GM12801 (cell line): ENCODE measurements around the gene PCSK4.

Source experiments
- TF ChIP-seq, protein P1 (sequence below): IDR thresholded peaks from one replicate; pipeline ENCODE4 v1.5.1; 2011; ENCODE audit warnings: control low read depth; ENCODE audit not compliant: insufficient read length; ENCODE audit errors: extremely low read depth

Gene PCSK4

DNA sequence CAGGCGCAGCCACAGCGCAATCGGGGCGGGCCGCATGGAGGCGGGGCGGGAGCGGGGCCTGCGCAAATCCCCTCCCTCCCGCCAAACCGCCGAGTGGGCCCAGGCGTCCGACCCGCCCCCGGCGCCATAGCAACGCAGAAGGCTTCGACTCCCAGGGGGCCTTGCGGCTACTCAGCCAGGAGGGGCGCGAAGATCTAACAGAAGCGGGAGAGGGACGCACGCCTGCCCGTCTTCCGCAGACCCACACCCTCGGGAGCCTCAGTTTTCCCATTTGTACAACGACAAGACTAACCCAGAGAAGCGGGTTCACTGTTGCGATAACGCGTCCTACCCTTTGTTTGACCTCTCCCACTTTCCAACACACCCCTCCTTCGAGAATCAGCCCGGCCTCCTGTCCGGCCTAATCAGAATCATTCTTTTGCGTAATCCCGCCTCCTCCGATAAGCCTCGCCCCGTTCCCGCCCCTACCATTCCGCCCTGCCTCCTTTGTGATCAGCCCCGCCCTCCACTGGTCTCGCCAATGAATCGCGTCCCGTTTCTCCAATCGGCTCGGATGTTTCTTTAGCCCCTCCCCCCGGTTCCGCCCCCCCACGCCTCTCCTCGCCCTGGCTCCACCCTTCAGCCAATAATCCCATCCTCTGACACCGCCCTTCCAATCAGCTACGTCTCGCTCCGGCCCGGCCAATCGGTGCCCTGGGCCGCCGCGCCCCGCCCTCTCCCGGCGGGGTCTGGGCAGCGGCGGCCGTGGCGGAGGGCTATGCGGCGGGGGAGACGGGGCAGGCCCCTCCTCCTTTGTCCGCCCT is at the start of gene PCSK4:
PCSK4 (minus strand) TSS at position 40 of the 803 bp plus-strand sequence; CDS start at position 36, 4 bp downstream.
- TF ChIP-seq, protein P1, sequence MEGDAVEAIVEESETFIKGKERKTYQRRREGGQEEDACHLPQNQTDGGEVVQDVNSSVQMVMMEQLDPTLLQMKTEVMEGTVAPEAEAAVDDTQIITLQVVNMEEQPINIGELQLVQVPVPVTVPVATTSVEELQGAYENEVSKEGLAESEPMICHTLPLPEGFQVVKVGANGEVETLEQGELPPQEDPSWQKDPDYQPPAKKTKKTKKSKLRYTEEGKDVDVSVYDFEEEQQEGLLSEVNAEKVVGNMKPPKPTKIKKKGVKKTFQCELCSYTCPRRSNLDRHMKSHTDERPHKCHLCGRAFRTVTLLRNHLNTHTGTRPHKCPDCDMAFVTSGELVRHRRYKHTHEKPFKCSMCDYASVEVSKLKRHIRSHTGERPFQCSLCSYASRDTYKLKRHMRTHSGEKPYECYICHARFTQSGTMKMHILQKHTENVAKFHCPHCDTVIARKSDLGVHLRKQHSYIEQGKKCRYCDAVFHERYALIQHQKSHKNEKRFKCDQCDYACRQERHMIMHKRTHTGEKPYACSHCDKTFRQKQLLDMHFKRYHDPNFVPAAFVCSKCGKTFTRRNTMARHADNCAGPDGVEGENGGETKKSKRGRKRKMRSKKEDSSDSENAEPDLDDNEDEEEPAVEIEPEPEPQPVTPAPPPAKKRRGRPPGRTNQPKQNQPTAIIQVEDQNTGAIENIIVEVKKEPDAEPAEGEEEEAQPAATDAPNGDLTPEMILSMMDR: no peak

DNA sequence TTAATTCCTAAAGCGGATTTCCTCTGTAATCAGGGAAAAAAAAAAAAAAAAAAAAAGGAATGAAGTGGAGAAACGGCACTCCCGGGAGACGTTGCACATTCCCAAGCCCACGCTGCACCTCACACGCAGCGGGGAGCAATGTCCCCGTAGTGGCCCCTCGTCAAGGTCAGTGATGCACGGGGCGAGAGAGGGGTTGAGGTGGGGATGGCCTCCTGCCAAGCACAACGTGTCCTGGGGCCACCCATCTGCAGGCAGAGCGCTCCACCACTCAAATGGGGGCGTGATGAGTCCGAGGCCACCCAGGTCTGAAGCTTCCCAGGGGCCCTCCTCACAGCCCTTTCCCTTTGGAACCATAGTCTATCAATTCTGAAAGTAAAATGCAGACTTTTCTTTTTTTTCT is 48.8 kb upstream of the PCSK4 start:
- TF ChIP-seq, protein P1: no peak

DNA sequence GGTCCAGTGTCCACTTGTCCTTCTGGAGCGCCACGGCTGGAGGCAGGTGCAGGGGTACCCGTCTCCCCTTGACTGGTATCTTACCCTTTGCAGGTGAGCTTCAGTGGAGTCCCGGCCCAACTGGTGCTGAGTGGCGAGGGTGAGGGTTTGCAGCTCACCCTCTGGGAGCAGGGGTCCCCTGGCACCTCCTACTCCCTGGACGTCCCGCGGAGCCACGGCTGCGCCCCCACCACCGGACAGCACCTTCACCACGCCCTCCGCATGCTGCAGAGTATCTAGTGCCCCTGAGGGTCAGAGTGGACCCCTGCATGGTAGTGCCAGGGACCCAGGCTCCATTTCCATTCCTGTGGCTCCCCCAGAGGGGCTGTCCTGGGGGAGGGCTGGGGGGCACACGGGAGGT is 44.8 kb upstream of the PCSK4 start:
- TF ChIP-seq, protein P1: no peak

DNA sequence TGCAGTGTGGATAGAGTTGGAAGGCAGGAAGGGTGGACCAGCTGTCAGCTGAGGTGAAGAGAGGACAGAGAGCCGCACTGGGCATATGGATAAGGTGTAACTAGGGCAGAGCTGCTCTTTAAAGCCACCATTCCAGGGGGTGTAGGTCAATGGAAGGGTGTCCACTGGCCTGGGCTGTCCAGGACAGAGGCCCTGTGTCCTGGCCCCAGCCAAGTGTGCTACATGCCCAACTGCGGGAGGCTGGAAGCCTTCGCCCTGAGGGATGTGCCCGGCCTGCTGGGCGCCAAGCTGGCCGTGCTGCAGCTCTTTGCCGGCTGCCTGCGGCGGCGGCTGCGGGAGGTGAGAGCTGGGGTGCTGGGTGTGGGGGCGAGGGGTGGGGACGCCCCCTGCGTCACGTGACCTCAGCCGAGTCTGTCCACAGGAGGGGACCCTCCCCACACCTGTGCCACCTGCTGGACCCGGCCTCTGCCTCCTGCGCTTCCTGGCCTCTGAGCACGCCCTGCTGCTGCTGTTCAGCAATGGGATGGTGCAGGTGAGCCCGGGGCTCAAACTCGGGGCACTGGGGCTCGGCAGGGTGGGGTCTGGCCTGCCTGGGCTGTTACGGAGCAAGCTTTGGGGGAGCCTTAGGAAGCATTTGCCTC is 43.5 kb upstream of the PCSK4 start:
- TF ChIP-seq, protein P1: no peak

DNA sequence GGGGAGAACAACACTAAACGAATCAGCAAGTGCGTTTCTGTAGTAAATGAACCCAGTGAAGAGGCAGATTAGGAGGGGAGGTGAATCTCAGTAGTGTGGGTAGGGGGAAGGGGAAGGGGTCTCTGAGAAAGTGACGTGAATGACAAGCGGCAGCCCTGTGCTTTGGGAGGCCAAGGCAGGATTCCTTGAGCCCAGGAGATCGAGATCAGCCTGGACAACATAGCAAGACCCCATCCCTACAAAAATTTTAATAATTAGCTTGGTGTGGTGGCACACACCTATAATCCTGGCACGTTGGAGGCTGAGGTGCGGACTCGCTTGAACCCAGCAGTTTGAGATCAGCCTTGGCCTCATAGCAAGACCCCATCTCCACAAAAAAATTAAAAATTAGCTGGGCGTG is 41.9 kb upstream of the PCSK4 start:
- TF ChIP-seq, protein P1: no peak

DNA sequence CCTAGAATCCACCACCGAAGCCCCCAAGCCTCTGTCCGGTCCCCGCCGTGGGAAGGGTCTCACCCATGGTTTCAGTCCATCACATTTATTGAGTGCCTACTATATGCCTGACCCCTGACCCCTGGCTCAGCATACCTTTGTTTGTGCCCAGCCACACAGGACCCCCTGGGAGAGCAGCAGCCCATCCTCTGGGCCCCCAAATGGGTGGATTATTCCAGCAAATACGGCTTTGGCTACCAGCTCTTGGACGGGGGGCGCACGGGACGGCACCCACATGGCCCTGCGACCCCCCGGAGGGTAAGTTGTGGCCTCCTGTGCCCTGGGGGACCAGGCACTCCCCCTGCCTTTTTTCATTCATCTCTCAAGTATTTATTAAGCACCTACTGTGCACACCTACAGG is 41.4 kb upstream of the PCSK4 start:
- TF ChIP-seq, protein P1: no peak

DNA sequence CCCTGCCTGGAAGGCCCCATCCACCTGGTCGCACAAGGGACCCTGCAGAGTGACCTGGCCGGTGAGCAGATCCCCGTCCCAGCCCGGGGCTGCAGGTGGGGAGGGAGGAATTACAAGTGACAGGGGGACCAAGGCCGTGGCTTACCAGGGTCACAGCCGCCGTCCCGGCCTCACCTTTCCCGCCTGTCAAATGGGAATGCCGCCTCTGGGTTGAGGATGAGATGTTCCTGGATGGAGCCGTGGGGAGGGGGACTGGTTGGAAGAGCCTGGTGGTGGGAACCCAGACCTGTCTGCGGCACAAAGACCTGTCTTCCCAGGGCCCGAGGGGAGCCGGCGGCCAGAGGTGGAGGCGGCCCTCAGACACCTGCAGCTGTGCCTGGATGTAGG is 39.3 kb upstream of the PCSK4 start:
- TF ChIP-seq, protein P1: no peak
